Measurements from ENCODE around the gene CHMP1A.

- TF ChIP-seq CTCF (conservative IDR thresholded peaks at IDR 0.05; ENCODE audit: low read depth, low read length) = no peak
- TF ChIP-seq EZH2phosphoT487 (IDR thresholded peaks at IDR 0.05; ENCODE audit: borderline replicate concordance, low read length) = no peak
Measured at GRCh38 chr16:89618109-89618998, 39.2 kb downstream of the CHMP1A start.

All from PC-3 (cell line).